IPS-NIHi7 (cell line): ENCODE measurements around the gene HOXB7.
A peak's percentile ranks its signal among the peaks of the same experiment; 100 is the strongest.

Source experiments
- DNase-seq: peaks from one replicate; pipeline ENCODE4 v3.0.0; 2012; ENCODE audit warnings: mixed read lengths; ENCODE audit errors: extremely low spot score

HOXB7 gene

DNA sequence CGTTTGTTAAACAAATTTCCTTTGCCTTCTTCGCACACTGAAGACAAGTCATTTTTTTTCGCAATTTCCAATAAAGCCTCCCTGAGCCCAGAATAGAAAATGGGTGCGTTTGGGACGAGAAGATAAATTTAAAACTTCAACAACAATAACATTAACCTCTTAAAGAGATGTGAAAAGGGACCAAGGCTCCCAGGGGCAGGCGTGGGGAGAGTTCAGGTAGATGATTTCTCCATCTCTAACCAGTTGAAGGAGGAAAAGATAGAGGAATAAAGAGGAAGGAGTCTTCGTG, 31.4 kb downstream of the HOXB7 start:
- no peak for DNase-seq

DNA sequence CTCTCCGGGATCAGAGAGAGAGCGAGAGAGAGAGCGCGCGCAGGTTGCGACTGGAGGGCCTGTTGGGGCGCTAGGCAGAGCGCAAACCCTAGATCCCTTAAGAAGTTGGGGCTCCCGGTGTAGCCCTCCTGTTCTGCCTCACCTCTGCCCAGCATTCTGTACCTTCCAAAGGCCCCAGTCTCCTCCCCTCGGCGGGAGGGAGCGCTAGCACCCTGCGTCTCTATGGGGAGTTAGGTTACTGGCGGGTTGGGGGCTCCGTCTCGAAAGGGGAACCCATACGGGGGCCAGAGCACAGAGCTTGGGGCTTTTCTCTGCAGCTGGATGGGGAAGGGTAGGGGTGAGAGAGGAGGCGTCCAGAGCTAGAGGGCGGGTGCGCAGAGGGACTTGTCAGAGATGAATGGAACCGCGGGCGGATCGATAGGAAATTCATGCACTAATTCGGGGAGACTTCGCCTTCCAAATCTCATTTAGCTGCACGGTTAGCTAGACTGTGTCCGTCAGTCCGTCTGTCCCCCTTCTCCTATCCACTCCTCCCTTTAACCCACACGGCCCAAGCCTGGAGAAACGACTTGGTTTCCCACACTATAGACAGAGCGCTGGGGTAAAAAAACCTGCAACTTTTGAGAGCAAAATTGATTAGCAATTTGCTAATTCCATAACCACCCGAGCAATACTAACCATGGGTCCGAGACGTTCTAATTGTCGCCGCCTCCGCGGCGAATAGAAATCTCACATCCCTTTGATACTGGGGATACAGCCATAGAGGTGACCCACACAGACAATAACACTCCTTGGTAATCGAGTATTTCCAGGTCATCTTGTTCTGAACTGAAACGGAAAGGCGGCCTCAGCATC, 32.0 kb downstream of the HOXB7 start:
- no peak for DNase-seq

DNA sequence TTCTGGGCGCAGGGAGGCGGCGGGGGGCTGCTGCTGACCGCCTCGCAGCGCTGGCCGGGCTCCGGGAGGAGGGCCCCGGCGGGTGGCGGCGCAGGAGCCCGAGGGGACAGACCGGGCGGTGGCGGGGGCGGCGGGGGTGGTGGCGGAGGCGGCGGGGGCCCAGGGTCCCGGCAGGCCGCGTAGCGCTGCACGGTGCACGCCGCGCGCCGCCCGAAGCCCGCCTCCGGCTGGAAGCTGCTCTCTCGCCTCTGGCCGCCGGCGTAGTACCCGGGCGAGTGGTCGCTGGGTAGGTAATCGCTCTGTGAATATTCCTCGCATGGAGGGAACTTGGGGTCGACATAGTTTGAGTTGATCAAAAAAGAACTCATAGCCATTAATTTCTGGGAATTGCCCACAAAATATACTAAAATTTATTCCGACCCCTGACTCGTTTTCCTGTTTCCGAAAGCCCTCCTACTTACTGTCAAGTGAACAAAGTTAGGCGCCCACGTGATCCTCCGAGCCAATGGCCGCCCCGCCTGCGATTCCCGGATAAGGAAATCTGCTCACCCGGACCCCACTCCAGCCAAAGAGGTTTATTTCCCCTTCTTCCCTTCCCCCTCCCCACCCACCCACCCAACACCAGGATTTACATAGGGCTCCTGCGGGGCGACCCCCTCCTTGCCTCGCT, 32.7 kb downstream of the HOXB7 start, which contains the start of gene HOXB4:
Gene HOXB4 (minus strand): TSS at position 405 of the 670 bp plus-strand sequence. CDS start 31 bp downstream, at position 374.
- DNase-seq, result peak; percentile 66

DNA sequence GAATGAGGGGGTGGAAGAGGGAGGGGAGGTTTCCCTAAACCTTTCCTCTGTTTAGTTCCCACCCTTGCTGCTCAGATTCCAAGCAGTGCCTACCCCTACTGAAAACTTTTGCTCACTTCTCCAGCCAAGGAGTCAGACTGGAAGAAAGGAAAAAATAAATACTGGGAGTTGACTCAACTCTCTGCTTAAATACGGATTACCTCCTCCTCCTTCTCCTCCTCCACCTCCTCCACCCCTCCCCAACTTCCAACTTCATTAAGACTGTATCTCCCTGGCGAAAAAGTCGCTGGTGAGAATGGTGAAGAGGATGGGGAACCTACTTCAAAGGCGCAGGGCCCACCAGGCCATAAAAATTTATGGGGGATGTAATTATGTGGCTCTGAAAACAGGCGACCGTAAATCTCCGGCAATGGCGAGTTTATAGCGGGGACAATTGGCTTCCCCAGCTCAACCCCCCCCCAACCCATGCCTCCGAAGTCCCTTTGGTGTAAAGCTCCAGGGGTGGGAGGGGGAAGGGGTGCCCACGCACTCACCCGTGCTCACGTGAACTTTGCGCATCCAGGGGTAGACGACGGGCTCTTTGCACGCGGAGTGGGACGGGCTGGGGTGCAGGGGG, 33.4 kb downstream of the HOXB7 start:
- no peak for DNase-seq

DNA sequence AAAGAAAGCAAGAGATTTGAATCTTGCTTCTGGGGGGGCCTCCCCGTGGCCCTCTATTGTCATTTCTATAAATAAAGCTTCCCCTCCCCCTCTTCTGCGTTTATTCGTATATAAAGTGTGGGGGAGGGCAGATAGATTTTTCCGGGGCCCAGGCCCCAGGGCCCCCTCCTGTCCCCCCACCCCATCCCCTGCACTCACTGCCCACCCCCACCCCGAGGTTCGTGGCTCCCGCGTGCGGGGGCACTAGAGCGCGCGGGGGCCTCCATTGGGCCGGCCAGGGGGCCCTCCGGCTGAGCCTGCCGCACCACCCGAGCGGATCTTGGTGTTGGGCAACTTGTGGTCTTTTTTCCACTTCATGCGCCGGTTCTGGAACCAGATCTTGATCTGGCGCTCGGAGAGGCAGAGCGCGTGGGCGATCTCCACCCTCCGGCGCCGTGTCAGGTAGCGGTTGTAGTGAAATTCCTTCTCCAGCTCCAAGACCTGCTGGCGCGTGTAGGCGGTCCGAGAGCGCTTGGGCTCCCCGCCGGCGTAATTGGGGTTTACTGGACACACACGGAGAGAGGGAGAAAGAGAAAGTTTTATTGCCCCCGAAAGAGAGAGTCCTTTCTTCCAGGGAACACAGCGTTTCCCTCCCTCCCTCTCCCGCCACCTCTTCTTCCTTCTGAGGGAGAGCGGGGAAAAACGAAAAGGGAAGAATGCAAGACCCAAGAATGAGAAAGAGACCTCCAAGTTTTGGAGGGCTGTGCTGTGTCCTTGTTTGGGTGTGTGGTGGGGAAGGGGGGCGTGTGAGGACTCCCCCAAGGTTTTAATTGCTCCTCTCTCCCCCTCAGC, 34.1 kb downstream of the HOXB7 start:
- DNase-seq, result no peak

DNA sequence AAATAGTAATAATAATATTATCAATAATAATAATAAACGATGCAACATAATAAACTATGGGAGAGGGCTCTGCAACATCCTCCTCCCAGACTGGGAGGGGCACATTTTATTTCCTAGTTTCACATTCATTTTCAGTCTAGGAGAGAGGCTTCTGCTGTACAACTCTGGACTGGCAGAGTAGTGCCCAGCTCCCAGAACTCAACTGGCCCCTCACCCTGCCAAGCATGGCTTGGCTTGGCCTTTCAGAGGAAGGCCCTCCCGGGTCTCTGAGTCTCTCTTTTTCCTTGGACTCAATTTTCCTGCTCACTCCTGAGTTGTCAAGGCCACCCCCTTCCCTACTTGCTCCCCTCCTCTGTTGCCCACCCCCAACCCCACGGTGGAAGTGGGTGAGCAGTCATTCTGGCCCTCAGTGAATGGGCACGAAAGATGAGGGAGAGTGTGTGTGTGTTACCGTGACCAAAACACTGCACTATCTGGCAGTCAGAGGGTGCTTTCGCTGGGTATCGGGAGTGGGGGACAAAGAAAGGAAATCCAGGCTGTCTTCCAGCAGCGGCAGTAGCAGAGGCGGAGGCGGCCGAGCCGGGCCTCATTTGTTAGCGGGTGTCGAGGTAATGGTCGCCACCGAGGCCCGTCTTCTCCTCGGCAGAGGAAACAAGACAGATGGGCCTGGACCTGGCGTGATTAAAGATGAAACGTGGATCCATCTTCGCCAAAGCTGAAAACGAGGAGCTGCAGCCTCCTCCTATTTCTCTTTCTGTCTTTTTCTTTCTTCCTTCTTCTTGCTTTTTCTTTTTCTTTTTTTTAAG, 34.9 kb downstream of the HOXB7 start:
- no peak for DNase-seq

DNA sequence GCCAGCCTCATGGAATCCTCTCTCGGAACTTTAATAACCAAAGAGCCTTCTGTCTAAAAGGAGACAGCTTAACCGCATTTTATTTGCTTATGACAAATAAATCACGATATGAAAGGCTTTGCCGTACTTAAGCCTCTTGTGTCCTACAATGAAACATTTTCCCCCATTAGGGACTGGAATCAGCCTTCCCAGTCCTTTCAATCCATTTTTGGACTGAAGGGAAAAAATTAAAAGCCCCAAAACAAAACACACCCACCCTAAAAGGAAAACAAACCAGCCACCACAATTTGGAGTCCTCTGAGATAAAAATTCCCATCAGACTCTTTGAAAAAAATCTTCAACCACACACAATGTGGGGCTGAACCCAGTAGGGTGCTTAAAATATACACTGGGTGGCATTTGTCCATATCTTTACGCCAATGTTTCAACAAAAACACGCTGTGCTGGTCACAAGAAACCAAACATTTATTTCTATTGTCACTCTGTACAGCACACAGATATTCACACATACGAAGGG, 35.7 kb downstream of the HOXB7 start:
- DNase-seq, result no peak

GRCh38 chr17:48574505-48575065, 36.2 kb downstream of the HOXB7 start:
- DNase-seq, result no peak

DNA sequence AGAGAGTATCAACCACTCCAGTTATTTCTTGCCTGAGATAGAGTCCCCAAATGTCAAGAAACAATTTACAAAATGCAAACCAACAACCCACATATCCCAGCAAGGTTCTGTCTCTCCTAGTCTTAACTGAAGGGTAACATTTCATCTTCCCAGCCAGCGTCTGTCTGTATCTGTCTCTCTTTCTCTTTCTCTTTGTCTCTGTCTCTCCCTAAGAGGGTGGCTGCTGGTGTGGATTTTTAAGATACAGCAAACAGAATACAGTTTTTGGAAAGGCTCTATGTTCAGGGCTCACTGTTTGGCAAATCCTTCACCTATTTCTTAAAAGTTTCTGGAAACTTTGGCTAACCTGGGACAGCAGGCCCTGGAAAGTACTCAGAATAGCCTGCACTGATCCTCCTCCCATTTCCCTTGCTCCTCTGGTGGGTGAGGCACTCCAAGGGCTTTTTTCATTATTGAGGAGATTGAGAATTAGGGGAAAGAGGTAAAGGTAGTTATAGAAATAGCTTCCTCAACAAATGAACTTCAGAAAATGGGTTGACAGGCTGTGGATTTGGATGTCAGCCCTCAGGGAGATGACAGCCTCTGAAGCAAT, 38.9 kb downstream of the HOXB7 start:
- DNase-seq, result no peak

GRCh38 chr17:48571024-48571818, 39.6 kb downstream of the HOXB7 start:
- no peak for DNase-seq

DNA sequence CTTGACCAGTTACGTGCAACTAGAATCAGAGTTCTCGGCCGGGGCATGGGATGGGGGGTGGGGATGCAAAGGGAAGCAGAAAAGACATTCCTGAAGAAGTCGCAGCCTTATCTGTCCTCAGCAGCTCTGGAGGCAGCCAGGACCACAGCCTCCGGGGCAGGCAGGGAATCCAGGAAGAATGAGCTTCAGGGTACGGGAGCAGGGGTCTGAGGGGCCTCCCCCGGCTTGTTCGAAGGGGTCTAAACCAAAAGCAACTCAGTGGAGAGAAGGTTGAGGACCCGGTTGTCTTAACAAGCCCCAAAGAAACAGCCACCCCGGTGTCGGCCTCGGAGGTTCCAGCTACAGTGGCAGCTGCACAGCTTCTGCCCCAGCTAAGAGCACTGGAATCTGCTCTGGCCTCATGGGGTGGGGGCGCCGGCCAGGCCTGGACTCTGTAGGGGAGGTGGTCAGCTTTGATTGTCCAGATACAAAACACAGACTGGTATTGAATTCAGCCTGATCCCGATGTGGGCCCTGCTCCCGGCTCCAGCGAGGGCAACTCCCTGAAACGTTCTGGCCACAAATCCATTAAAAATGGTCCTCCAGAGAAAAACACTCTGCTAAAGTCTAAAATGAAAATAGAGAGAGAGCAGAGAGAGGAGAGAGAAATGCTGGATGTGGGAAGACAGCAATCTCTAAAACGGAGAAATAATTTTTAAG, 40.3 kb downstream of the HOXB7 start:
- no peak for DNase-seq

- DNase-seq, result no peak
These were observed 41.0 kb downstream of the HOXB7 start for GRCh38 chr17:48569674-48570324.

- no peak for DNase-seq
These were observed 41.6 kb downstream of the HOXB7 start for GRCh38 chr17:48569240-48569582.

- DNase-seq, result no peak
These were observed 42.1 kb downstream of the HOXB7 start for GRCh38 chr17:48568499-48569239.

DNA sequence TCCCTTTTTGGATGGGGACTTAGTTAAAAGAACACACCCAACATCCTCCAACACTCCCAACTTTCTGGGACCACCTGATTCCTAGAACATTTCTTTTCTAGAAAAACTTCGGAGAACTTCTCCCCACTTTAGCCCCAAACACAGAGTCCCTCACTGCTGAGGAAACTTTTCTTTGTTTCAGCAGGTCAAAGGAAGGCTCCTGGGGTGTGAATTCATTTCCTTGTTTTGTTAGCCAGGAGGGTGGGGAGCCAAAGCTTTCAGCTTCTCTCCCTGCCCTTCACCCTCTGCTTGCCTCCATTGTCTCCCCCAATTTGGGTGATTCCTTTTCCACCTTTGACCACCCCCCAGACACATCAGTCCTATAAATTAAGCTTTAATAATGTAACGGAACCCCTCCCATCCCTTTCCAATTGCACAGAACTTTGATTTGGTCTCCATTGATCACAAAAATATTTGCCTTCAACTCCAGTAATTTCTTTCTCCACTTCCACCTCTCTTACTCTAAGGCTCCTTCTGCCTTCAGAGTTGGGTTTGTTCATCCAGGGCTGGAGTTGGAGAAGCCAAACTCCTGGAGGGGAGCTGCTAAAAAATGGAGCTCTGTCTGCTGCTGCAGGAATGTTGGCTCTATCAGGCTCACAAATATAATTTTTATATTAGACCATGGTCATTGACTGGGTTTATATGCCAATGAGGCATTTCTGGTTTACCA, 43.0 kb downstream of the HOXB7 start:
- DNase-seq, result no peak

GRCh38 chr17:48567209-48567608, 43.6 kb downstream of the HOXB7 start:
- DNase-seq, result no peak

DNA sequence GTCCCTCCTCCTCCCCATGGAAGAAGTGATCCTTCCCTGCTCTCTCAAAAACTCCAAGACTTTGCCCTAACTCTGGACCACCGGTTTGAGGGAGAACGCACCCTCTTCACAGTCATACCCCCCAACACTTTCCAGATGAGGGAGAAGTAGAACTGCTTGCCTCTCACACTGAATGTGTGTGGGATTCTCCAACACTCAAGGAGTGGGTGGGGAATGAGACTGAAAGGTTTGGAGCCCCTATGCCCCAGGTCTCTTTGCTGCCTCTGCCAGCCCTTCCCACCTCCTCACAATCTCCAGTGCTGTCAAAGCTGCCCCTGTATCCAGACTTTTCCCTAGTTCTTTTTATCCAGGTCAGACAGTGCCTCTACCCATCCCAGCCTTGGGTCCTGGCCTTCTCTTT, 44.1 kb downstream of the HOXB7 start:
- no peak for DNase-seq
